OCI-LY7 (cell line): ENCODE results near the gene TNFSF13. TPM values are rescaled to one million over a fixed set of nuclear protein-coding genes. Genes with fewer than 3 reads are reported as not detected.

Source experiments
- BruUV-seq: library from RNA; stranded (reverse); fragments of 400-500 nt; replicated peaks from 2 replicates; lab custom pipeline; 2021; lab: Mats Ljungman, UMichigan
- CTCF ChIA-PET: fragments of 300-600 bp; sonication (Branson Sonifier 250); formaldehyde crosslinking; loops from one replicate; lab custom pipeline; 2022; ENCODE audit warnings: antibody characterized with exemption; ENCODE audit not compliant: unreplicated experiment; lab: Charles Lee
- POLR2A ChIA-PET: fragments of 300-600 bp; sonication (Branson Sonifier 250); formaldehyde crosslinking; loops from one replicate; lab custom pipeline; 2022; ENCODE audit warnings: antibody characterized with exemption; lab: Charles Lee
- DNase-seq: peaks from one replicate; pipeline ENCODE4 v3.0.0-alpha.2; 2015; ENCODE audit warnings: low spot score
- H2AFZ ChIP-seq: fragments of 200-600 bp; sonication (generic), shearing (Covaris generic); 2 replicates; pipeline ENCODE4 v1.6.1; 2014; ENCODE audit warnings: mild to moderate bottlenecking, antibody characterized with exemption, low read length, moderate library complexity
- H3K27ac ChIP-seq: fragments of 200-600 bp; sonication (generic); 2 replicates; pipeline ENCODE4 v1.5.1; 2014; ENCODE audit warnings: mixed run types, low read depth, mild to moderate bottlenecking, moderate library complexity, low read length, inconsistent platforms; ENCODE audit not compliant: poor library complexity, severe bottlenecking
- H3K36me3 ChIP-seq: fragments of 200-600 bp; sonication (generic); 2 replicates; pipeline ENCODE4 v1.6.1; 2014; ENCODE audit warnings: mild to moderate bottlenecking, antibody characterized with exemption, low read length, moderate library complexity, mixed read lengths; ENCODE audit not compliant: insufficient read depth
- H3K4me1 ChIP-seq: fragments of 200-600 bp; sonication (generic); 2 replicates; pipeline ENCODE4 v1.5.1; 2014; ENCODE audit warnings: mild to moderate bottlenecking, low read length; ENCODE audit not compliant: insufficient read depth, poor library complexity, severe bottlenecking
- H3K4me2 ChIP-seq: fragments of 200-600 bp; sonication (generic); 2 replicates; pipeline ENCODE4 v1.6.1; 2014; ENCODE audit warnings: mild to moderate bottlenecking, low read length
- H3K4me3 ChIP-seq: fragments of 200-600 bp; sonication (generic); 2 replicates; pipeline ENCODE4 v1.5.1; 2014; ENCODE audit warnings: mild to moderate bottlenecking, low read depth, low read length; ENCODE audit not compliant: poor library complexity, severe bottlenecking
- H3K79me2 ChIP-seq: fragments of 200-600 bp; sonication (generic); 2 replicates; pipeline ENCODE4 v1.6.1; 2016; ENCODE audit warnings: low read depth, mild to moderate bottlenecking, low read length, moderate library complexity, mixed read lengths; ENCODE audit not compliant: insufficient read depth
- H3K9me2 ChIP-seq: fragments of 200-600 bp; sonication (generic); 2 replicates; pipeline ENCODE4 v1.6.1; 2016; ENCODE audit warnings: mild to moderate bottlenecking, low read length, mixed read lengths; ENCODE audit not compliant: insufficient read depth
- H3K9me3 ChIP-seq: fragments of 200-600 bp; sonication (generic); 2 replicates; pipeline ENCODE4 v1.6.1; 2014; ENCODE audit warnings: mild to moderate bottlenecking, mixed run types, low read length, mixed read lengths
- H4K20me1 ChIP-seq: fragments of 200-600 bp; sonication (generic); 2 replicates; pipeline ENCODE4 v1.6.1; 2014; ENCODE audit warnings: mild to moderate bottlenecking, antibody characterized with exemption, low read length, moderate library complexity, mixed read lengths; ENCODE audit not compliant: insufficient read depth
- CTCF ChIP-seq: fragments of 200-600 bp; sonication (generic); conservative IDR thresholded peaks from 2 replicates; pipeline ENCODE4 v1.5.1; 2014; ENCODE audit warnings: mild to moderate bottlenecking, antibody characterized with exemption, low read length, moderate library complexity, mixed read lengths
- EZH2phosphoT487 ChIP-seq: fragments of 200-600 bp; sonication (generic); IDR thresholded peaks from 2 replicates; pipeline ENCODE4 v1.6.1; 2018; ENCODE audit warnings: low read depth, borderline replicate concordance, mild to moderate bottlenecking, mixed run types, antibody characterized with exemption, low read length, moderate library complexity, mixed read lengths
- intact Hi-C: fragments of 100-400 bp; cut with micrococcal nuclease; formaldehyde crosslinking; loops from one replicate; pipeline ENCODE4 v1.10.0; 2022; ENCODE audit not compliant: unreplicated experiment
- total RNA-seq, 2 experiments: library from RNA; depleted of rRNA in 1 of 2; stranded (reverse); fragments of >200 nt in 1 of 2; shearing (Covaris generic) in 1 of 2; gene quantifications; 2 replicates each; pipeline ENCODE4 v1.2.3, GENCODE V29; 2014 to 2022

TNFSF13 gene
- total RNA-seq, 2 experiments from 2014 or later = 0.98 to 6.0 TPM

- Histone ChIP-seq H3K36me3 (no peaks in the 10 kb centered on the region), H3K79me2 (no peaks in the 10 kb centered on the region), H3K4me2 (no peak overlapping the region), H3K27ac (no peak overlapping the region), H4K20me1 (no peaks in the 10 kb centered on the region), H3K9me3 (no peaks in the 10 kb centered on the region), H3K4me1 (peaks cover 36% of the 10 kb centered on the region), H2AFZ (no peak overlapping the region), H3K4me3 (no peak overlapping the region), H3K9me2 (no peaks in the 10 kb centered on the region)
- ChIA-PET POLR2A (interaction anchor here (0.6 kb wide), 1 partner anchor 166 kb away, joined by 4 read pairs; no protein-coding TSS in a partner anchor), CTCF (no interaction called here)
- TF ChIP-seq EZH2phosphoT487 (no peak), CTCF (no peak; the same call in 1 of the 2 replicates)
- no peak for DNase-seq
- intact Hi-C loops = no loop called here
- no TSS peak for BruUV-seq
Measured at GRCh38 chr17:7555320-7555948, 3.1 kb upstream of the TNFSF13 start.

GRCh38 chr17:7556627-7557026 lies 1.9 kb upstream of the TNFSF13 start:
- no peak for TF ChIP-seq EZH2phosphoT487
- no peak for TF ChIP-seq CTCF
- POLR2A ChIA-PET = interaction anchor here (1.0 kb wide), 1 partner anchor 69 kb away, joined by 3 read pairs; no protein-coding TSS in a partner anchor
- H3K36me3 ChIP-seq = no peaks in the 10 kb centered on the region
- H3K4me3 ChIP-seq = no peak overlapping the region
- CTCF ChIA-PET = interaction anchor here (0.7 kb wide), 1 partner anchor 318 kb away, joined by 4 read pairs; the partner anchor contains the start of gene PHF23
- H3K79me2 ChIP-seq = no peaks in the 10 kb centered on the region; the same call in 1 of the 2 replicates
- no peaks in the 10 kb centered on the region for H3K9me2 ChIP-seq
- H3K4me2 ChIP-seq = no peak overlapping the region
- BruUV-seq = no TSS peak
- DNase-seq = no peak
- no peaks in the 10 kb centered on the region for H3K9me3 ChIP-seq
- no peaks in the 10 kb centered on the region for H4K20me1 ChIP-seq
- peaks cover 41% of the 10 kb centered on the region for H3K4me1 ChIP-seq
- intact Hi-C loops = no loop called here
- H3K27ac ChIP-seq = no peak overlapping the region
- H2AFZ ChIP-seq = no peak overlapping the region

GRCh38 chr17:7557147-7557764 lies 1.3 kb upstream of the TNFSF13 start:
- Histone ChIP-seq H3K4me3 (no peak overlapping the region), H3K9me3 (no peaks in the 10 kb centered on the region)

More at GRCh38 chr17:7557147-7557764, 1.3 kb upstream of the TNFSF13 start:
- intact Hi-C loops = no loop called here
- ChIA-PET POLR2A (interaction anchor here (1.0 kb wide), 1 partner anchor 69 kb away, joined by 3 read pairs; no protein-coding TSS in a partner anchor), CTCF (interaction anchor here (0.7 kb wide), 1 partner anchor 318 kb away, joined by 4 read pairs; the partner anchor contains the start of gene PHF23)
- TF ChIP-seq CTCF (no peak), EZH2phosphoT487 (no peak)
- Histone ChIP-seq H3K27ac (no peak overlapping the region), H3K4me2 (no peak overlapping the region), H3K4me1 (peaks cover 41% of the 10 kb centered on the region), H3K79me2 (peaks cover 4% of the 10 kb centered on the region; the same call in 1 of the 2 replicates), H3K36me3 (no peaks in the 10 kb centered on the region), H3K9me2 (no peaks in the 10 kb centered on the region), H4K20me1 (no peaks in the 10 kb centered on the region), H2AFZ (no peak overlapping the region)
- no peak for DNase-seq
- BruUV-seq = no TSS peak
